Body of pancreas (tissue), 4 donors: ENCODE data around the gene KLHL8.

ENCODE experiments used
- CTCF ChIP-seq, 7 experiments: fragments of 450-650 bp in 4 of 7; fragments of 200-600 bp in 3 of 7; sonication (generic) in 3 of 7; IDR thresholded peaks; one replicate each; pipeline ENCODE4 v1.5.1; 2016 to 2019; ENCODE audit warnings: antibody characterized with exemption in 7 of 7
- POLR2A ChIP-seq, 3 donors: fragments of 450-650 bp; IDR thresholded peaks; one replicate each; pipeline ENCODE4 v1.6.1; 2016; ENCODE audit warnings: antibody characterized with exemption in 3 of 3, mild to moderate bottlenecking in 2 of 3

DNA sequence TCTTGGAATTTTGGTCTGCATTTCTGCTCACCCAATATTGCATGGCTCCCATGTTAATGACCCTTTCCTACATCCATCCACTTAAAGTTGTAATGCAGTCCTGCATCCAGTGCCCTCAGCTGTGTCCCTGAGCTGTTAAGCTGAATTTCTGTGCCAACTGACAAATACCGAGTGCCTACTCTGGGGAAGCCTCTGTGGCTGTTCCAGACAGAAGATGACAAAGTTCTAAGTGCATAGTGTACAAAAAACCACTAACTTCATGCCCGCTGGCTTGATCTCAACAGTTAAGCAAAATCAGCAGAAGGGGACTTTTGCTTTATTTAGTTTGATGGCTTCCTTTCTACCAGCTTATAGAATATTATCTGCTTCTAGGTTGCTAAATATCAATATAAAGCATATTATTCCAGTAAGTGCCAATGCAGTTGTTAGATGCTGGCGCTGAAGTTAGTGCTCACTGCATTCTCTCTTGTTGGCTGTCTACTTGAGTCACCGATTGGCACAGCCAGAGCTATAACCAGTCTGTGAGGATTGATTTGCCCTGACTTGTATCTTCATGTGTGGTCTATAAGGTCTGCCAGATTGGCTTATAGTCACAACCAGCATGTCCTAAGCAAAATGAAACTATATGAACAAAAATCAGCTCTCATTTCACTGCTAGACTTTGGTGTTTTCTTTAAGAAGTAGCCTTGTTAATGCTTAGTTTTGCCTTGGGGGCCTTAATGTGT lies 98.9 kb downstream of the KLHL8 start:
- TF ChIP-seq CTCF (IDR thresholded peaks at IDR 0.05) (no peak), POLR2A (IDR thresholded peaks at IDR 0.05) (no peak)
